ENCODE results near the gene FOXK2.

The FOXK2 gene

DNA sequence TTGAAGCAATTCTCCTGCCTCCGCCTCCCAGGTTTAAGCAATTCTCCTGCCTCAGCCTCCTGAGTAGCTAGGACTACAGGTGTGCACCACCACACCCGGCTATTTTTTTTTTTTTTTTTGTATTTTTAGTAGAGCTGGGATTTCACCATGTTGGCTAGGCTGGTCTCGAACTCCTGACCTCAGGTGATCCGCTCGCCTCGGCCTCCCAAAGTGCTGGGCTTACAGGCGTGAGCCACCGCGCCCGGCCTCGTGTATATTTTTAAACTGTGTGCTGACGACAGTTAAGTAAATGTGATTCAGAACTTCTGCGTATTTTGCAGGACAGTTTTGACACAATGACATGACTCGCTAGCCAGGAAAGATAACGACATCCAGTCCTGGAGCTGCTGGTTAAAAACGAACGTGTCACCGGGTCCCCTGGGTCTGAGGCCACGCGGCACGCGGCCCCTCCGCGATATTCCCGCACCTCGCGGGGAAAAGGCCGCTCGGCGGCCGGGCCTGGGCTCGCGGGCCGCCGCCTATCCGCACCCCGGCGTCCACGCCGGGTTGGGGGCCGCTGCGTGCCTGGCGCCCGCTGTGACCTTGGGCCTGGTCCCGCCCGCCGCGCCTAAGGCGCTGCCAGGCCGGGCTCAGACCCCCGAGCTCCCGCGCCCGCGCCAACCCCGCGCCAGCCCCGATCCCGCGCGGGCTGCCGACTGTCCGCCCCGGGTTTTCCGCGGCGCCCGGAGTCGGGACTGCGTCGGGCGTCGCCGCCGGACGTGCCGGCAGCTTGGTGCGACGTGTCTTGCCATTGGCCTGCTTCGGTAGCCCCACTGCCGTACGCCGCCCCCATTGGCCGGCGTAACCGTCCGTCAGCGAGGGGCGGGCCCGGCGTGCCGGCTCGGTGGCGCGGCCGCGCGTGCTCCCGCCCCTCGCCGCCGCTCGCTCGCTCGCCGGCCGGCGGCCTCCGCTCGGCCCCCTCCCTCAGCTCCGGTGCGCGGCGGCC, at the start of gene FOXK2:
TSS of gene FOXK2 (plus strand) at position 907 of the 985 bp plus-strand sequence. CDS start 157 bp downstream, outside the sequence.
- peak; percentile 77 to 86 for DNase-seq (ENCODE audit: low read depth in 2 of 2, low spot score in 1 of 2)

DNA sequence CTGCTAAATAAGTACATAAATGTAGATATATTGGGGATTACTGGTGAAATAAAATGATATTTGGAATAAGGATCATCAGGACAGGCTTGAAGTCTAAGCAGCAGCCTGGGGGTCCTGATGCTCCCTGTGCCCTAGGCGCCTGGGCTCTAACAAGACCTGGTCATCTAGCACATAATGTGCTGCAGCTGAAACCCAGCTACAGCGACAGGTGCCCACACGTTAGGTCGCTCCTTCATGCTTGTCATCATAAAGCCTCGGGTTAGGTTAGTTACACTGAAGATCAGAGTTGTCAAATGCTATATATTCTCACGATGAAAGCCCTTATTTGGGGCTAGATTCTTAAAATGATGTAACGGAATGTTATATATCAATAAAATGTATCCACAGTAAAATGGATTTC, 49.5 kb upstream of the FOXK2 start:
- DNase-seq (ENCODE audit: low read depth in 2 of 2, low spot score in 1 of 2) = no peak

- DNase-seq (ENCODE audit: low read depth in 2 of 2, low spot score in 1 of 2) = no peak
These were observed 45.1 kb upstream of the FOXK2 start for GRCh38 chr17:82474223-82475010.

DNA sequence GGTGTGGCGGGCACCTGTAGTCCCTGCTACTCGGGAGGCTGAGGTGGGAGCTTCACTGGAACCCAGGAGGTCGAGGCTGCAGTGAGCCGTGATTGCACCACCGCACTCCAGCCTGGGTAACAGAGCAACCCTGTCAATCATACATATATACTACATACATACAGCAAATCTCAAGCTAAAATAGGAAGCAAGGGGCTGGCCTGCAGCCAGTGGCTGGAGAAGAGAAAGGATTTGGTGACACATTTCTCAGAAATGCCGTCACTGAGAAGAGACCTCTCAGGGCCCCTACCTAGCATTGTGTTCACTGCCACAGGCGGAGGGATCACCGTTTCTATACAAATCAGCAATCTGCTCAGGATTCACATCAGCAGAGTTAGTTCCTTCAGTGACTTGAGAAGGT, 44.1 kb upstream of the FOXK2 start:
- DNase-seq (ENCODE audit: low read depth in 2 of 2, low spot score in 1 of 2) = no peak

GRCh38 chr17:82477934-82478333, 41.6 kb upstream of the FOXK2 start:
- no peak for DNase-seq (ENCODE audit: low read depth in 2 of 2, low spot score in 1 of 2)

DNA sequence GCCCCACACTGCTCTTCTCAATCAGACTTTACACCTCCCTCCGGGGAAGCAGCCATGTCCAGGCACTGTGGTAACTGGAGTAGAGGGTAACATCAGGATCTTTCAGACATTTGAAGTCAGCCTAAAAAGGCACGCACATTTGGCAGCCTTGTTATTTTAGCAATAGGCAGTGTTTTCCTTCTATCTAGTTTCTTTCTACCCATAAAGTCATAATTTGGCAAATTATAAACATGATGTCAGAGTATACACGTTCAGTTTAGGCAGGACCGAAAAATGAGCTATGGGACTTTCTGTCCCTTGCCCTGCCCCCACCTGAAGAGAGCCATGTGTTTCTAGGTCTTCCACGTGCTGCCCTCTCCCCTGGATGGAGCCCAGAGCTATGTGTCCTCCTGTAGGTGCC, 39.9 kb upstream of the FOXK2 start:
- no peak for DNase-seq (ENCODE audit: low read depth in 2 of 2, low spot score in 1 of 2)

- no peak for DNase-seq (ENCODE audit: low read depth in 2 of 2, low spot score in 1 of 2)
These were observed 39.2 kb upstream of the FOXK2 start for GRCh38 chr17:82480318-82480717.

DNA sequence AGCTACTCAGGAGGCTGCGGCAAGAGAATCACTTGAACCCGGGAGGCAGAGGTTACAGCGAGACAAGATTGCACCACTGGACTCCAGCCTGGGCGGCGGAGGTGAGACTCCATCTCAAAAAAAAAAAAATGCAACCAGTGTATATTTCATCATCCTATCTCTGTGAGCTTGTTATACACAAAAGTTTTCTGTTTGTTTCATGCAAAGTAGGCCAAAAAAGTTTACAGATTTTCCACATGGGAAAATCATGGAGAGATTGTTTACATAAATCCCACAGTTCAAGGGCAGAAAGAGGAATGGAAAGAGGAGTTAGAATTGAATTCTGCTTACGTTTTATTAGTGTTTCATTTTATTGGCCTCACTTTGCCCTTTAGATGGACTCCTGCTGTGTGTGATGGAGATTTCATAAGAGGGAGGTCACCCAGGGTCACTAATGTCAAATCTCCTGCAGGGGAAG, 36.3 kb upstream of the FOXK2 start:
- no peak for DNase-seq (ENCODE audit: low read depth in 2 of 2, low spot score in 1 of 2)

DNA sequence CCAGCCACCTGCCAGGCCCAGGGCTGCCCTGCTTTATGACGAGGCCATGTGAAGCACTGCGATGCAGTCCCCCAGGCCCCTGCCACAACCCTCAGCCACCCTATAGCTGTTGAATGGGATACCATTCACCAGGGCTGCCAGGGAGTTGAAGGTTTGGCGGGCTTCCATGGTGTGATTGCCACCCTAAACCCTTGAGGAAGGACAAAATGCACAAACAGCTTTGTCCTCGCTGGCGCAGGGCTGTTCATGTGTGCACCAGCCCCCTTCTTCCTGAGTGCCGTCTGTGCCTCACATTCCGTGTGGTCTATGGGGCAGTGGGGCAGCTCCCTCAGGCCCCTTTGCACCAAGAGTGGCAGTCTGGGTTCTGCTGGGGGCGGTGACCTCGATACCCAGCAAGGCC, 35.7 kb upstream of the FOXK2 start:
- no peak for DNase-seq (ENCODE audit: low read depth in 2 of 2, low spot score in 1 of 2)

DNA sequence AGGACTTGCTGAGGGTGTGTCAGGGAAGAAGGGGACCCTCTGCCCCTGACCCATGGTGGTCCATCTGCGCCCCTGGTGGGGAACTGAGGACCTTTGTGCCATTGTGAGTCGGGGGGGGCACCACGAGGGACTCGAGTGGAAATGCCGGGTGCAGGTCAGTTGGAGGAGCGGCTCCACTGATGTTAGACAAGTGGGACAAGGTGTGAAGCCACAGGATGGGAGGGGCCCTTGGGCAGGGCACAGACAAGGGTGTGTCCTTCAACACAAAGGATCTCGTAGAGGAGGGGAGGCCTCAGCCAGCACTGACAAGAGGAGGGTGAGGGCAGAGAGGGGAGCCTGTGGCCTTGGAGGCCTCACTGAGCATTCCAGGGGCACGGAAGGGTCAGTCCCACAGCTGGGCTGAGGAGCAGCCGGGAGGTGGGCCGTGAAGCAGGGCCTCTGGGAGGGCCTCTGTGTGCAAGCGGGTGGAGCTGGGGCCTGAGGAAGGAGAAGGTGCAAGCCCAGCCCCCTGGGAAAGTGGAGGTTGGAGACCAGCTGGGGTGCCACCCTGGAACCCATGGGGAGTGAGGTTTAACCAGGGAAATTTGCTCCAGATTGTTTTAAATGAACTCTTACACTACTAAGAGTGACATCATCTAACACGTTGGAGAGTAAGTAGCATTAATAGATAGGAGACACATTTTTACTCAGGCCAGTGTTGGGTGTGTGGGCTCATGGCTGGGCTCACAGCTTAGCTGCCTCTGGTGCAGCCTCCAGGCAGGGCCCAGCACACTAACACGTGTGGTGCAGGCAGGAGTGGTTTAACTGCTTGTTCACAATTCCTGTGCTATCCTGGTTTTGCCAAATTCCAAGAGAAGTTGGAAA, 33.1 kb upstream of the FOXK2 start:
- no peak for DNase-seq (ENCODE audit: low read depth in 2 of 2, low spot score in 1 of 2)

DNA sequence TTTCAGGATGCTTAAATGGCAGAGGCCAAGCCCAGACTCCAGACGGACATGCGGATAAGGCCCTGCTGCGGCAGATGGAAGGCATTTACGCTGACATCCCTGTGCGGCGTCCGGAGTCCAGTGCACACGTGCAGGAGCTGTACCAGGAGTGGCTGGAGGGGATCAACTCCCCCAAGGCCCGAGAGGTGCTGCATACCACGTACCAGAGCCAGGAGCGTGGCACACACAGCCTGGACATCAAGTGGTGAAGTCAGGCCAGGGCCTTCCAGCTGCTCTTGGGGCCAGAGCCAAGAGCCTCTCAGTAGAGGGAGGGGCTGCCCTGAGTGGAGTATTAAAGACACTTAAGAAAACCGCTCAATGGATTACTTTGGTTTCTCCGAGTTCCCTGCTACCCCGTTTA, 31.6 kb upstream of the FOXK2 start:
- no peak for DNase-seq (ENCODE audit: low read depth in 2 of 2, low spot score in 1 of 2)

GRCh38 chr17:82489117-82489516, 30.4 kb upstream of the FOXK2 start:
- DNase-seq (ENCODE audit: low read depth in 2 of 2, low spot score in 1 of 2) = no peak

DNA sequence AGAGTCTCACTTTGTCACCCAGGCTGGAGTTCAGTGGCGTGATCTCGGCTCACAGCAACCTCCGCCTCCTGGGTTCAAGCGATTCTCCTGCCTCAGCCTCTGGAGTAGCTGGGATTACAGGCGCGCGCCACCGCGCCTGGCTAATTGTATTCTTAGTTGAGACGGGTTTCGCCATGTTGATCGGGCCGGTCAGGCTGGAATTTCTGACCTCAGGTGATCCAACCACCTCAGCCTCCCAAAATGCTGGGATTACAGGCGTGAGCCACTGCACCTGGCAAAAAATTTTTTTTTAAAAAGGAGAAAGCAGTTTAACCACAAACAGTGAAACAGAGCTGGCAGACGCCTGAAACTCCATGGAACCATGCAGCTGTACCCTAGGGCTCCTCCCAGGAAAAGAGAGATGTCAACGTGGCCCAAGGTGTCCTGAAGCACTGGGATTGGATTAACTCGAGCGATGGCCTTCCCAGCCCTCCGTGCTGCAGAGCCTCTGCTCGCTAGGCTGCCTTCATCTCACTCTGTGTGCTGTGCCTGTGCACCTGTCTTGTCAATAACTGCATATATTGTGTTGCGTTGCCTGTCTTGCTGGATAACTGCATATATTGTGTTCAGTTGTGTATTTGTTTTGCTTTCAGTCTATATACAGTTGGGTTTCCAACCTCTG, 29.6 kb upstream of the FOXK2 start:
- no peak for DNase-seq (ENCODE audit: low read depth in 2 of 2, low spot score in 1 of 2)

DNA sequence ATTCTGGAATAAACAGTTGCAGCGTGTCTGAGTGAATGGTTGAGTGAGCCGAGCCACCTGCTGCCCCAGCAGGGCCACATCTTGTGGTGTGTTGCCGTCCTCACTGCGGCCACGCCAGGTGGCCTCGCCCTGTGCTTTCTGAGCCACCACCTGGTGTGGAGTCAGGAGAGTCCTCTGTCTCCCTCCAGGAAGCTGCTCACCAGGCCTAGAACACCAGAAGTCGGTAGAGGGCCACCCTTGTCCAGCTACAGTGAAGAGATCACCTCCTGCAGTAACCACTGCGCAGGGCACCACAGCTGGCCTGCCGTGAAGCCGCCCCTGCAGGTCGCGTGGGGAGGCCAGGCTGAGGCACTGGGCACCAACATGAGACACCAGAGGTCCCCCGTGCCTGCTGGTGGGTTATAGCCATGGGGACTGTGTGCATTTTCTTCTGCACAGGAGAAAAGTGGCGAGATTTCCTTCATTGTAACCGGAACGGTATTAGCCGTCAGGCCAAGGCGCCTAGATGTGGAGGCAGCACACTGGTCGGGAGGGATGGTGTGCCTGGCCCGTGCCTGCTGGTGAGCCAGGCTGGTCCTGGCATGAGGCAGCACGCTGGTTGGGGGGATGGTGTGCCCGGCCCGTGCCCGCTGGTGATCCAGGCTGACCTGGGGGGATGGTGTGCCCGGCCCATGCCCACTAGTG, 28.9 kb upstream of the FOXK2 start:
- no peak for DNase-seq (ENCODE audit: low read depth in 2 of 2, low spot score in 1 of 2)

DNA sequence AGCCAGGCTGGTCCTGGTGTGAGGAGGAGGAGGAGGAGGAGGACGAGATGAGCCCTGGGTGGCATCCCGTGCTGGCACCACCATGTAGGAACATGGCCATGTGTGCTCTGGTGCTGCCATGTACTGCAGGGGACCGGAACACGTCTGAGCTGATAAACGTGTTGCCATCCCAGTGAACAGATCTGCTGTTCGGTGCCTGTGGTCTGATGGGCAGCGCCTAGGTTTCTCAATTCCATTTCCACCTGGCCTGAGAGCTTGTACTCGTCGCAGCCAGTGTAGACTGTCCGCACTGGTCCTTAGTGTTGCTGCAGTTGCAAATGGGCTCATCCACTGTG, 28.4 kb upstream of the FOXK2 start:
- DNase-seq (ENCODE audit: low read depth in 2 of 2, low spot score in 1 of 2) = no peak

- no peak for DNase-seq (ENCODE audit: low read depth in 2 of 2, low spot score in 1 of 2)
These were observed 28.0 kb upstream of the FOXK2 start for GRCh38 chr17:82491533-82491932.

GRCh38 chr17:82492643-82493225, 26.8 kb upstream of the FOXK2 start:
- no peak for DNase-seq (ENCODE audit: low read depth in 2 of 2, low spot score in 1 of 2)

- no peak for DNase-seq (ENCODE audit: low read depth in 2 of 2, low spot score in 1 of 2)
These were observed 26.2 kb upstream of the FOXK2 start for GRCh38 chr17:82493226-82493781.
